Right atrium auricular region (tissue), 2 donors: ENCODE measurements around the gene LRFN3. TPM values are rescaled to one million over a fixed set of nuclear protein-coding genes. Genes with fewer than 3 reads are reported as not detected.

Experiments used
- DNase-seq: peaks from one replicate; pipeline ENCODE4 v3.0.0-alpha.2; 2019; ENCODE audit warnings: low spot score
- H3K27ac ChIP-seq, 2 donors: fragments of 200-600 bp; sonication (generic); 1 replicate in 1 of 2; 2 replicates in 1 of 2; pipeline ENCODE4 v1.5.1; 2016 to 2019
- H3K27me3 ChIP-seq, 2 donors: fragments of 200-600 bp; sonication (generic); one replicate each; pipeline versions ENCODE4 v1.5.1 to v1.6.0; 2017 to 2019
- H3K36me3 ChIP-seq: fragments of 200-600 bp; sonication (generic); one replicate; pipeline ENCODE4 v1.5.1; 2016
- H3K4me1 ChIP-seq, 2 donors: fragments of 200-600 bp; sonication (generic); one replicate each; pipeline versions ENCODE4 v1.5.1 to v1.6.0; 2017 to 2019
- H3K4me3 ChIP-seq, 2 donors: fragments of 200-600 bp; sonication (generic); 1 replicate in 1 of 2; 2 replicates in 1 of 2; pipeline ENCODE4 v1.5.1; 2017 to 2019; ENCODE audit warnings: mild to moderate bottlenecking in 1 of 2, moderate library complexity in 1 of 2
- H3K9me3 ChIP-seq, 2 donors: fragments of 200-600 bp; sonication (generic); one replicate each; pipeline ENCODE4 v1.5.1; 2019
- CTCF ChIP-seq, 2 donors: fragments of 200-600 bp; sonication (generic); IDR thresholded peaks; one replicate each; pipeline ENCODE4 v1.5.1; 2019; ENCODE audit warnings: antibody characterized with exemption in 2 of 2
- total RNA-seq, 2 donors: library from RNA; depleted of rRNA; stranded (reverse); fragments of >200 nt; gene quantifications; one replicate each; pipeline ENCODE4 v1.1.0, GENCODE V29; 2016

LRFN3 gene
- total RNA-seq, 2 donors from 2014 or later = 10.5 to 13.1 TPM

GRCh38 chr19:35958660-35959039 lies 22.5 kb downstream of the LRFN3 start:
- Histone ChIP-seq H3K9me3 (no peaks in the 10 kb centered on the region), H3K4me1 (peaks cover 0 to 11% of the 10 kb centered on the region in 2 donors), H3K27me3 (peaks cover 5 to 6% of the 10 kb centered on the region in 2 donors), H3K4me3 (peak overlapping the region in 1 of 2 donors; percentile 11), H3K36me3 (no peaks in the 10 kb centered on the region), H3K27ac (no peak overlapping the region)
- no peak for TF ChIP-seq CTCF (IDR thresholded peaks at IDR 0.05)
- no peak for DNase-seq

GRCh38 chr19:35959040-35959967 lies 23.1 kb downstream of the LRFN3 start:
- no peak for DNase-seq

DNA sequence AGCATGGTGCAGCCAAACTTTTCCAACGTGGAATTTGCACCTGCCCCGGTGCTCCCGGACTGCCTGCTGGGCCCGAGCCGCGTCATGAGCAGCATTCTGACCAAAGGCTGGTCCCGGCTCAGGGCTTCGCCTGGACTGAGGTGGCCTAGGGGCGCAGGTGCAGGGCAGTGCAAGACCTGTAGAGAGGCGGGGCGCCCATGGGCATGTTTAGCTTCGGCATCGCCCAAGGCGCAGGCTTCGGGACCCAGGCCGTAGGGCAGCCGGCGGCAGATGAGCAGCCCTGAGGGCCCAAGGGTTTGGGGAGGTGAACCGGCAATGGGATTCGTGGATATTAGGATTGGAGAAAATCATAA lies 23.8 kb downstream of the LRFN3 start:
- Histone ChIP-seq H3K4me1 (peaks cover 0 to 11% of the 10 kb centered on the region in 2 donors), H3K9me3 (no peaks in the 10 kb centered on the region), H3K27ac (no peak overlapping the region), H3K36me3 (no peaks in the 10 kb centered on the region), H3K27me3 (peaks cover 5 to 6% of the 10 kb centered on the region in 2 donors), H3K4me3 (no peak overlapping the region)
- no peak for DNase-seq
- no peak for TF ChIP-seq CTCF (IDR thresholded peaks at IDR 0.05)

More at GRCh38 chr19:35959040-35959967, 23.1 kb downstream of the LRFN3 start:
- Histone ChIP-seq H3K9me3 (no peaks in the 10 kb centered on the region), H3K27me3 (peaks cover 5 to 6% of the 10 kb centered on the region in 2 donors), H3K4me3 (peak overlapping the region in 1 of 2 donors; percentile 11), H3K36me3 (no peaks in the 10 kb centered on the region), H3K4me1 (peaks cover 0 to 11% of the 10 kb centered on the region in 2 donors), H3K27ac (no peak overlapping the region)
- peak in 1 of 2 donors; percentile 46 for TF ChIP-seq CTCF (IDR thresholded peaks at IDR 0.05)

- peaks cover 5 to 6% of the 10 kb centered on the region in 2 donors for H3K27me3 ChIP-seq
- DNase-seq = no peak
- H3K27ac ChIP-seq = no peak overlapping the region
- TF ChIP-seq CTCF (IDR thresholded peaks at IDR 0.05) = no peak
- no peaks in the 10 kb centered on the region for H3K36me3 ChIP-seq
- no peak overlapping the region for H3K4me3 ChIP-seq
- H3K9me3 ChIP-seq = no peaks in the 10 kb centered on the region
- peaks cover 0 to 11% of the 10 kb centered on the region in 2 donors for H3K4me1 ChIP-seq
Observed at GRCh38 chr19:35960432-35960972, 24.3 kb downstream of the LRFN3 start.

DNA sequence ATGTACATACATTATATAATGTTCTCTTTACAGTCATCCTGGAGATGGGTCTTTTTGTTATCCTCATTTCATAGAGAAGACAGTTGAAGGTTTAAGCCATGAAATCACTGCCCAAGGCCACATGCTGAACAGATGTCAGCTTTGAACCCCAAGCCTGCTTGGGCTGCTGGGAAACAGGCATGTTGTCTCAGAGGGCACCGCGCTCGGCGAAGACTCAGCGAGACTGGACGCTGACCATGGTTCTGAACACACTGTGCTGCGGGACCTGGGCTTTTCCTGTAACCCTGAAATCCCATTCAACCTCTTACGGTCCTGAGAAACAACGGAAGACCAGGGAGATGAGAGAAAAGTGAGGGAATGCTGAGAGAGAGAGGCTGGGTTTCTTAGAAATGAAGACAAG lies 27.3 kb downstream of the LRFN3 start:
- peaks cover 5 to 6% of the 10 kb centered on the region in 2 donors for H3K27me3 ChIP-seq
- peaks cover 0 to 11% of the 10 kb centered on the region in 2 donors for H3K4me1 ChIP-seq
- H3K36me3 ChIP-seq = no peaks in the 10 kb centered on the region
- H3K27ac ChIP-seq = no peak overlapping the region
- no peak overlapping the region for H3K4me3 ChIP-seq
- no peak for DNase-seq
- H3K9me3 ChIP-seq = no peaks in the 10 kb centered on the region
- no peak for TF ChIP-seq CTCF (IDR thresholded peaks at IDR 0.05)
